Endodermal cell (in vitro differentiated cells): Measurements from ENCODE around the gene ZNF341. TPM values are rescaled to one million over a fixed set of nuclear protein-coding genes. Genes with fewer than 3 reads are reported as not detected.

Experiments used
- DNase-seq: peaks from one replicate; pipeline ENCODE4 v3.0.0-alpha.2; 2017
- H3K27ac ChIP-seq: 2 replicates; pipeline ENCODE4 v1.5.1; 2013; ENCODE audit warnings: mild to moderate bottlenecking, low read depth, low read length, moderate library complexity
- H3K27me3 ChIP-seq: 2 replicates; pipeline ENCODE4 v1.6.1; 2013; ENCODE audit warnings: mild to moderate bottlenecking, low read length, moderate library complexity; ENCODE audit not compliant: insufficient read depth, control insufficient read depth, poor library complexity, severe bottlenecking
- H3K36me3 ChIP-seq: 2 replicates; pipeline ENCODE4 v1.7.0; 2013; ENCODE audit warnings: mild to moderate bottlenecking, low read length, moderate library complexity; ENCODE audit not compliant: control insufficient read depth, insufficient read depth
- H3K4me1 ChIP-seq: one replicate; pipeline ENCODE4 v1.7.0; 2013; ENCODE audit warnings: low read length; ENCODE audit not compliant: control insufficient read depth, insufficient read depth
- H3K4me3 ChIP-seq: 2 replicates; pipeline ENCODE4 v1.5.1; 2013; ENCODE audit warnings: mild to moderate bottlenecking, low read length, moderate library complexity
- H3K9ac ChIP-seq: 2 replicates; pipeline ENCODE4 v1.6.1; 2013; ENCODE audit warnings: mild to moderate bottlenecking, low read length, moderate library complexity; ENCODE audit not compliant: poor library complexity, severe bottlenecking; ENCODE audit errors: extremely low read depth
- H3K9me3 ChIP-seq: 2 replicates; pipeline ENCODE4 v1.6.1; 2013; ENCODE audit warnings: mild to moderate bottlenecking, low read length, moderate library complexity; ENCODE audit not compliant: control insufficient read depth
- H3K27ac Mint-ChIP-seq: 2 replicates; pipeline ENCODE4 v1.8.0; 2020; ENCODE audit warnings: mixed read lengths
- H3K27me3 Mint-ChIP-seq: 2 replicates; pipeline ENCODE4 v1.8.0; 2021; ENCODE audit warnings: mild to moderate bottlenecking, mixed read lengths; ENCODE audit not compliant: insufficient read depth
- H3K36me3 Mint-ChIP-seq: 2 replicates; pipeline ENCODE4 v1.8.0; 2020; ENCODE audit warnings: low read depth, mixed read lengths
- H3K4me1 Mint-ChIP-seq: 2 replicates; pipeline ENCODE4 v1.8.0; 2020; ENCODE audit warnings: mixed read lengths
- H3K4me3 Mint-ChIP-seq: 2 replicates; pipeline ENCODE4 v1.8.0; 2020; ENCODE audit warnings: mild to moderate bottlenecking, moderate library complexity, mixed read lengths
- H3K9me3 Mint-ChIP-seq: 2 replicates; pipeline ENCODE4 v1.8.0; 2020; ENCODE audit warnings: mild to moderate bottlenecking, mixed read lengths
- CTCF ChIP-seq: fragments of 200-600 bp; sonication (generic); conservative IDR thresholded peaks from 2 replicates; pipeline ENCODE4 v1.5.0; 2021; ENCODE audit warnings: antibody characterized with exemption, mild to moderate bottlenecking
- WGBS, 2 experiments: methylation state at CpG; one replicate each; pipeline versions ENCODE4 v1.1.5 to v1.1.7; 2013; ENCODE audit warnings: missing lambda C conversion rate in 2 of 2, mixed read lengths in 1 of 2; ENCODE audit not compliant: insufficient coverage in 1 of 2, insufficient read length in 1 of 2; 5-methylcytosine and 5-hydroxymethylcytosine counted together
- total RNA-seq, 2 donors: library from RNA; stranded (reverse); fragmentation: NEBNext Ultra II Directional in 1 of 2; extraction: Animal tissue kit (Norgen Biotek cat#: 25700) in 1 of 2; gene quantifications; 2 replicates in 1 of 2; 3 replicates in 1 of 2; pipeline ENCODE4 v1.2.1, GENCODE V29; 2021

ZNF341 gene
- total RNA-seq, 2 donors from 2014 or later, result 5.4 to 6.5 TPM

GRCh38 chr20:33793011-33793931 is 61.5 kb downstream of the ZNF341 start:
- Histone ChIP-seq H3K4me1 (no peaks in the 10 kb centered on the region), H3K9ac (no peak overlapping the region), H3K27ac (no peak overlapping the region), H3K4me3 (no peak overlapping the region), H3K27me3 (no peaks in the 10 kb centered on the region), H3K36me3 (no peaks in the 10 kb centered on the region), H3K9me3 (peaks cover 4% of the 10 kb centered on the region)
- no peak overlapping the region for H3K4me3 Mint-ChIP-seq
- DNase-seq, result no peak
- H3K27me3 Mint-ChIP-seq, result no peaks in the 10 kb centered on the region
- H3K9me3 Mint-ChIP-seq, result peaks cover 7% of the 10 kb centered on the region
- H3K36me3 Mint-ChIP-seq, result peaks cover 4% of the 10 kb centered on the region
- no peak overlapping the region for H3K27ac Mint-ChIP-seq
- 91 to 95% methylated on average over 17 to 21 of the region's 21 CpGs for WGBS, 2 experiments
- H3K4me1 Mint-ChIP-seq, result peaks cover 7% of the 10 kb centered on the region
- no peak for TF ChIP-seq CTCF

DNA sequence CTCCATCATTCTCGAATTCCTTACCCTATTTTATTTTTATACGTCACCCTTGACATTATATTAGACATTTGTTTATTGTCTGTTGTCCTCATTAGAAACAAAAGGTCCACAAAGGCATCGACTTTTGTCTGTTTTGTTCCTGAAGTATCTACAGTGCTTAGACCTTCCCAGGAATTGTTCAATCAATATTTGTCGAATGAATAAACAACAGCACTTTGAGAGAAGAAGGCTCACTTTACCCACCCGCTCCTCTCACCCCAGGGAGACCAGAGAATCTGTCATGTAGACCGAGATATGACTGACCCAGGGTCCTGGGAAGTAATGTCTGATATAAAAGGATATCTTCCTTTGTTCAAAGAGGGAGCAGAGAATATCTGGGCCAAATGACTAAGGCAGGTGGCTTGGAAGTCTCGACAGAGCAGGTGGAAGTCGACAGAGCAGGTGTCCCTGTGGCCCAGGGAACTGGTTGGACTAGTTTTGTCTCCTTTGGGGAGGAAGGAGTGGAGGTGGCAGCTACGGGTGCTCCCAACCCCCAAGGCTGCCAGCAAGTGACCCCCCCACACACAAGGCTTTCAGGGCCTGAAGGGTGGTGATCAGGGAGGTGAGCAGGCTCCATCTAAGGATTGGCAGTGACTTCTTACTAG is 64.6 kb downstream of the ZNF341 start:
- Histone ChIP-seq H3K4me3 (no peak overlapping the region), H3K36me3 (no peaks in the 10 kb centered on the region), H3K27ac (no peak overlapping the region), H3K4me1 (no peaks in the 10 kb centered on the region), H3K9ac (no peak overlapping the region), H3K27me3 (no peaks in the 10 kb centered on the region), H3K9me3 (peaks cover 5% of the 10 kb centered on the region)
- no peak for TF ChIP-seq CTCF
- H3K36me3 Mint-ChIP-seq, result no peaks in the 10 kb centered on the region
- no peak overlapping the region for H3K4me3 Mint-ChIP-seq
- H3K9me3 Mint-ChIP-seq, result peaks cover 14% of the 10 kb centered on the region
- no peaks in the 10 kb centered on the region for H3K27me3 Mint-ChIP-seq
- no peak overlapping the region for H3K27ac Mint-ChIP-seq
- H3K4me1 Mint-ChIP-seq, result peaks cover 7% of the 10 kb centered on the region
- no peak for DNase-seq
- 88 to 91% methylated on average over 5 to 9 of the region's 9 CpGs for WGBS, 2 experiments

GRCh38 chr20:33796907-33797544 is 65.2 kb downstream of the ZNF341 start:
- Histone ChIP-seq H3K4me3 (no peak overlapping the region), H3K27me3 (no peaks in the 10 kb centered on the region), H3K9me3 (peaks cover 5% of the 10 kb centered on the region), H3K27ac (no peak overlapping the region), H3K9ac (no peak overlapping the region), H3K36me3 (no peaks in the 10 kb centered on the region), H3K4me1 (no peaks in the 10 kb centered on the region)
- no peak for DNase-seq
- Mint-ChIP-seq H3K4me1 (peaks cover 7% of the 10 kb centered on the region), H3K36me3 (no peaks in the 10 kb centered on the region), H3K27ac (peak overlapping the region; percentile 26), H3K27me3 (no peaks in the 10 kb centered on the region), H3K9me3 (peaks cover 17% of the 10 kb centered on the region), H3K4me3 (no peak overlapping the region)
- no peak for TF ChIP-seq CTCF
- 94% methylated on average over 3 to 5 of the region's 5 CpGs for WGBS, 2 experiments
